Heart left ventricle (tissue), 16 donors: ENCODE results near the gene NAA16. TPM values are rescaled to one million over a fixed set of nuclear protein-coding genes. Genes with fewer than 3 reads are reported as not detected.
A peak's percentile ranks its signal among the peaks of the same experiment; 100 is the strongest.

ENCODE experiments used
- ATAC-seq, 4 donors: fragments of 200-7000 bp; cut with Tn5 transposase; one replicate each; pipeline ENCODE4 v1.9.1; 2020 to 2022; ENCODE audit warnings: moderate library complexity in 4 of 4, mild to moderate bottlenecking in 3 of 4, moderate number of reproducible peaks in 1 of 4
- DNase-seq, 5 donors: peaks; one replicate each; pipeline ENCODE4 v3.0.0-alpha.2; 2020
- H3K27ac ChIP-seq, 12 donors: fragments of 200-600 bp; sonication (generic) in 4 of 12; one replicate each; pipeline versions ENCODE4 v1.5.0 to v1.8.0; 2016 to 2022; ENCODE audit warnings: mild to moderate bottlenecking in 2 of 12
- H3K27me3 ChIP-seq, 9 donors: fragments of 200-600 bp; sonication (generic) in 2 of 9; one replicate each; pipeline versions ENCODE4 v1.5.1 to v1.8.0; 2016 to 2022; ENCODE audit warnings: mild to moderate bottlenecking in 3 of 9
- H3K36me3 ChIP-seq, 9 donors: fragments of 200-600 bp; sonication (generic) in 2 of 9; one replicate each; pipeline versions ENCODE4 v1.5.0 to v1.8.0; 2018 to 2022; ENCODE audit warnings: mild to moderate bottlenecking in 2 of 9
- H3K4me1 ChIP-seq, 12 donors: fragments of 200-600 bp; sonication (generic) in 4 of 12; one replicate each; pipeline versions ENCODE4 v1.5.0 to v1.8.0; 2016 to 2022; ENCODE audit warnings: mild to moderate bottlenecking in 3 of 12
- H3K4me3 ChIP-seq, 12 donors: fragments of 200-600 bp; sonication (generic) in 4 of 12; one replicate each; pipeline versions ENCODE4 v1.5.0 to v1.8.0; 2017 to 2022; ENCODE audit warnings: mild to moderate bottlenecking in 9 of 12, moderate library complexity in 4 of 12
- H3K9me3 ChIP-seq, 12 donors: fragments of 200-600 bp; sonication (generic) in 4 of 12; one replicate each; pipeline versions ENCODE4 v1.5.0 to v1.8.0; 2016 to 2022; ENCODE audit warnings: mild to moderate bottlenecking in 1 of 12
- CTCF ChIP-seq, 12 donors: fragments of 200-600 bp; sonication (generic) in 4 of 12; IDR thresholded peaks; one replicate each; pipeline versions ENCODE4 v1.5.0 to v1.8.0; 2018 to 2022; ENCODE audit warnings: antibody characterized with exemption in 12 of 12, mild to moderate bottlenecking in 5 of 12
- POLR2A ChIP-seq, 2 donors: fragments of 450-650 bp; IDR thresholded peaks; one replicate each; pipeline ENCODE4 v1.6.1; 2017; ENCODE audit warnings: antibody characterized with exemption in 2 of 2, mild to moderate bottlenecking in 2 of 2, moderate library complexity in 2 of 2
- WGBS, 4 donors: extraction: QIAGEN DNeasy Blood & Tissue Kit in 2 of 4; methylation state at CpG; one replicate each; pipeline versions ENCODE4 v1.1.5 to v1.1.7; 2013 to 2018; 5-methylcytosine and 5-hydroxymethylcytosine counted together
- intact Hi-C, 10 donors: fragments of 100-400 bp; cut with DNase I; formaldehyde crosslinking; loops; one replicate each; pipeline versions ENCODE4 v1.11.1 to v1.14.2; 2022
- polyA plus RNA-seq, 2 donors: library from polyadenylated mRNA; stranded (reverse); fragments of 200-250 nt; gene quantifications; one replicate each; pipeline ENCODE4 v1.2.3, GENCODE V29; 2013
- total RNA-seq, 9 donors: library from RNA; depleted of rRNA in 2 of 9; stranded (reverse); fragments of >200 nt in 2 of 9; fragmentation: NEBNext Ultra II Directional in 3 of 9; extraction: Animal tissue kit (Norgen Biotek cat#: 25700) in 3 of 9; gene quantifications; one replicate each; pipeline versions ENCODE4 v1.1.0 to v1.2.4, GENCODE V29; 2016 to 2023
- donor health status: ischemic (EF 13 %, LVEDD 7.1; RV severe dilation, severe dysfunction).
- donor health status: healthy with polysubstance abuse.
- donor health status: DM: no; HTN: yes; CAD: no.
- donor health status: DM: no; HTN: no; CAD: no.
- donor health status: ischemic (EF 25% LVEDD 6.9; RV normal size, moderate dysfunction).
- donor health status: ischemic (EF 25% LVEDD 5.7; RV mildly dilated, moderate dysfunction).
- donor health status: healthy.
- donor health status: DM: yes; HTN: yes; CAD: no.
- donor health status: ischemic (EF 35%, LVEDD 5.7; RV mildly dilated, moderate dysfunction).
- donor health status: nonischemic (EF 11% LVEDD 7.7; RV severe dilation, severe dysfunction).
- donor health status: DM: yes; HTN: yes; CAD: no.
- donor health status: PGD.
- donor health status: ischemic (EF 29% LVEDD 5.4; RV normal size, mild dysfunction).
- donor health status: nonischemic (EF 23%, LVEDD 6.1; RV moderate dilation, normal function).

Gene NAA16
- total and polyA plus RNA-seq, 11 donors, result 3.6 to 10.7 (median 7.3) TPM

DNA sequence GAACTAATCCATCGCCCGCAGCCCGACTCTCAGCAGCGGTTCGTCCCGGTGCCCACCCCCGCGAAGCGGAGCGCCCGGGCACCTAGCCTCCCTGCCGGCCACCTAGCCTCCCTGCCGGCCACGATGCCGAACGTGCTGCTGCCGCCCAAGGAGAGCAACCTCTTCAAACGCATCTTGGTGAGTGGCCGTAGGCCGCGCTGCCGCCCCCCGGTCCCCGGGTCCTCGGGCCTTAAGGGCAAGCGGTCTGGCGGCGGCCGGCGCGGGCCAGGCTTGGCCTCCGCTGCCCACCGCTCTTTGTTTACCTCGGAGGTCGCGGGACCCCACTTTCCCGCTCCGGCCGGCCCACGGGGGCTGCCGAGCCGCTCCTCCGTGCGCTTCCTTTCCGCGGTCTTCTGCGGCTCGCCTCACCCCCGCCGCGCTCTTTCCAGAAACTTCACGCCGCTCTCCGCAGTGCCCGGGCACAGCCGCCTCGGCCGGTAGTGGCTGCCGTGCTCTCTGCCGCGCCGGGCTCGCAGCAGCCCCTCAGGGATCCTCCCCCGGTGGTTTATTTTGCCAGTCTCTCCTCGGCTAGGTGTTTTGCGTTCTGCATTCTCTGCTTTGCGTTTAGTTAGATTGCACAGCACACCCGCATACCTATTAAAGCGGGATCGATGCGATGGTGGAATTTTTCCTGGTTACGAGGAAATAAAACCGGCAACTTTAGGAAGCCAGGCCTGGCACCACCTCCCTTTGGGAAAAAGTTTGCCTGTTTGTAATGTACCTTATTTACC is 524 bp downstream of the NAA16 start:
- H3K4me1 ChIP-seq, result peaks cover 0 to 45% (median 27%) of the 10 kb centered on the region in 12 donors
- intact Hi-C loops, result loop anchor here in 1 of 10 donors (5.0 kb wide), 1 partner anchor 49 kb away; the partner anchor contains the start of gene MTRF1
- no peaks in the 10 kb centered on the region for H3K9me3 ChIP-seq
- ATAC-seq (peak; percentile 29 to 82 (median 72)), DNase-seq (peak; percentile 23 to 75 (median 45))
- H3K27ac ChIP-seq, result peak overlapping the region; percentile 52 to 97 (median 92)
- no peaks in the 10 kb centered on the region for H3K27me3 ChIP-seq
- no peaks in the 10 kb centered on the region for H3K36me3 ChIP-seq
- TF ChIP-seq CTCF (IDR thresholded peaks at IDR 0.05), result no peak
- no peak for TF ChIP-seq POLR2A (IDR thresholded peaks at IDR 0.05)
- peak overlapping the region; percentile 64 to 100 (median 80) for H3K4me3 ChIP-seq
- 0 to 1% (median 0%) methylated on average over 29 to 73 of the region's 73 CpGs for WGBS, 4 donors

DNA sequence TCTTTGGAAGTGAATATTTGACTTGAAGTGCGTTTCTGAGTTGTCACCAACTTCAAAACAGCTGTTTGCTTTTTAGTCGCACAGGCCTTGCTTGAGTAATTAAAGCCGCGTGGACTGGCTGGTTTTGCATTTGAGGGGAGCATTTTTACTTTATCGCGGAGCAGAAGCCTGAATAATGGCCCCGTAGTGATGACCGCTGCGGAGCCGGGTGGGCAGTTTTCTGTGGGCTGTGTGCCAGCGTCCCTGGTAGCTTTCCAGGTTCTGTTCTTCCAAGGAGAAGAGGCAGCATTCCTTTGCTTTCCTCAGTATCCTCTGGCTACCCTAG is 1.1 kb downstream of the NAA16 start:
- peak overlapping the region; percentile 64 to 100 (median 80) for H3K4me3 ChIP-seq
- H3K27ac ChIP-seq, result peak overlapping the region in 11 of 12 donors; percentile 84 to 97 (median 92)
- DNase-seq (peak in 4 of 5 donors; percentile 26 to 51 (median 40)), ATAC-seq (peak in 2 of 4 donors; percentile 17 to 29)
- WGBS, 4 donors, result 0 to 1% (median 1%) methylated on average over 11 of the region's 11 CpGs
- TF ChIP-seq POLR2A (IDR thresholded peaks at IDR 0.05), result no peak
- TF ChIP-seq CTCF (IDR thresholded peaks at IDR 0.05), result no peak
- peaks cover 0 to 3% (median 0%) of the 10 kb centered on the region in 9 donors for H3K36me3 ChIP-seq
- H3K4me1 ChIP-seq, result peaks cover 0 to 45% (median 27%) of the 10 kb centered on the region in 12 donors
- H3K9me3 ChIP-seq, result no peaks in the 10 kb centered on the region
- intact Hi-C loops, result loop anchor here in 1 of 10 donors (5.0 kb wide), 1 partner anchor 50 kb away; the partner anchor contains the start of gene MTRF1
- no peaks in the 10 kb centered on the region for H3K27me3 ChIP-seq

DNA sequence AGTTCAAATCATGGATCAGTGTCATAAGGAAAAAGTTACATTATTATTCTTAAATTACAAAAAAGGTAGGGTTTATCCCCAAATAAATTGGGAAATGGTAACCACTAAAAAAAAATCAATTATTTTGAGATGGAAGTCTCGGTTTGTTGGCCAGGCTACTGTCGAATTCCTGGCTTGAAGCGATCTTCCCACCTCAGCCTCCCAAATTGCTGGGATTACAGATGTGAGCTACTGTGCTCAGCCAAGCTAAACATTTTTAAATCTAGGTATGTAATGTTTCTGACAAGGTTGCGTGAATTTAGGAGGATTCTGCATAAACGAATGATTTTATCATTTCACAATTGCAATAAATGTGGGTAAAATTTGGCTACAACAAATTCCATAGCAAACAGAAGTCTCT is 2.0 kb downstream of the NAA16 start:
- no peak for TF ChIP-seq CTCF (IDR thresholded peaks at IDR 0.05)
- Histone ChIP-seq H3K36me3 (peaks cover 0 to 8% (median 0%) of the 10 kb centered on the region in 9 donors), H3K27ac (peak overlapping the region in 5 of 12 donors; percentile 84 to 93 (median 92)), H3K4me1 (peaks cover 0 to 45% (median 27%) of the 10 kb centered on the region in 12 donors), H3K4me3 (peak overlapping the region in 9 of 12 donors; percentile 71 to 100 (median 89)), H3K9me3 (no peaks in the 10 kb centered on the region), H3K27me3 (no peaks in the 10 kb centered on the region)
- DNase-seq (no peak), ATAC-seq (no peak)
- intact Hi-C loops, result loop anchor here in 1 of 10 donors (5.0 kb wide), 1 partner anchor 51 kb away; the partner anchor contains the start of gene MTRF1
- 47 to 66% (median 57%) methylated on average over 5 of the region's 5 CpGs for WGBS, 4 donors

- WGBS, 4 donors, result 70 to 91% (median 87%) methylated on average over 6 of the region's 6 CpGs
- H3K4me3 ChIP-seq, result peak overlapping the region in 7 of 12 donors; percentile 71 to 98 (median 78)
- peaks cover 0 to 8% (median 0%) of the 10 kb centered on the region in 9 donors for H3K36me3 ChIP-seq
- no peak for DNase-seq
- ATAC-seq, result no peak
- TF ChIP-seq CTCF (IDR thresholded peaks at IDR 0.05) (no peak), POLR2A (IDR thresholded peaks at IDR 0.05) (no peak)
- no peaks in the 10 kb centered on the region for H3K27me3 ChIP-seq
- intact Hi-C loops, result loop anchor here in 1 of 10 donors (5.0 kb wide), 1 partner anchor 51 kb away; the partner anchor contains the start of gene MTRF1
- peak overlapping the region in 2 of 12 donors; percentile 85 to 93 for H3K27ac ChIP-seq
- peaks cover 0 to 50% (median 27%) of the 10 kb centered on the region in 12 donors for H3K4me1 ChIP-seq
- no peaks in the 10 kb centered on the region for H3K9me3 ChIP-seq
Observed at GRCh38 chr13:41313659-41314197, 2.7 kb downstream of the NAA16 start.
